Measurements from ENCODE around the gene PPP2R3A. TPM values are rescaled to one million over a fixed set of nuclear protein-coding genes. Genes with fewer than 3 reads are reported as not detected.

PPP2R3A gene
- total and polyA plus RNA-seq, 2 donors (not counting 1 experiment from before 2014, with no cell fraction given) = 17.5 to 18.3 TPM

DNA sequence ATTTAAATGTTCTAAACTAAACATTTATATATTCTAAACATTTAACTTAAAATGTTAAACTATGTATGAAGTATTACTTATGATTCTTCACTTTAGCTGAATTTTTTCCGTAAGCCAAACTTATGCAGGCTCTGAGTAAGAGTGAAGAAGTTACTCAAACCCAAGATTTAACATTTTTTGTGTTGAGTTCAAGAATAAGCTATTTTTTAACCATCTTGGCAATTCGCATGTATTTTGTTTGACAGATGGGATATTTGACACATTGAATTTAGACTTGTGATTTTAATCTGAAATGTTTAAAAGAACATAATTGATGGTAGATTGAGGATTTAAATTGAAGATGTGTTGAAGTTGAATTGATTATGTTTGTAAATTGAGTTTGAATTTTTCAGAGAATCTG, 14.6 kb upstream of the PPP2R3A start:
- TF ChIP-seq, protein P1, sequence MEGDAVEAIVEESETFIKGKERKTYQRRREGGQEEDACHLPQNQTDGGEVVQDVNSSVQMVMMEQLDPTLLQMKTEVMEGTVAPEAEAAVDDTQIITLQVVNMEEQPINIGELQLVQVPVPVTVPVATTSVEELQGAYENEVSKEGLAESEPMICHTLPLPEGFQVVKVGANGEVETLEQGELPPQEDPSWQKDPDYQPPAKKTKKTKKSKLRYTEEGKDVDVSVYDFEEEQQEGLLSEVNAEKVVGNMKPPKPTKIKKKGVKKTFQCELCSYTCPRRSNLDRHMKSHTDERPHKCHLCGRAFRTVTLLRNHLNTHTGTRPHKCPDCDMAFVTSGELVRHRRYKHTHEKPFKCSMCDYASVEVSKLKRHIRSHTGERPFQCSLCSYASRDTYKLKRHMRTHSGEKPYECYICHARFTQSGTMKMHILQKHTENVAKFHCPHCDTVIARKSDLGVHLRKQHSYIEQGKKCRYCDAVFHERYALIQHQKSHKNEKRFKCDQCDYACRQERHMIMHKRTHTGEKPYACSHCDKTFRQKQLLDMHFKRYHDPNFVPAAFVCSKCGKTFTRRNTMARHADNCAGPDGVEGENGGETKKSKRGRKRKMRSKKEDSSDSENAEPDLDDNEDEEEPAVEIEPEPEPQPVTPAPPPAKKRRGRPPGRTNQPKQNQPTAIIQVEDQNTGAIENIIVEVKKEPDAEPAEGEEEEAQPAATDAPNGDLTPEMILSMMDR (conservative IDR thresholded peaks at IDR 0.05 in 1 of 2, IDR thresholded peaks at IDR 0.05 in 1 of 2; ENCODE audit: low read depth in 1 of 2, low read length in 2 of 2) = no peak
- TF ChIP-seq EZH2 (IDR thresholded peaks at IDR 0.05; ENCODE audit: low read length, missing control alignments) = no peak
- H3K9me3 ChIP-seq (ENCODE audit: control insufficient read depth, insufficient read depth, low read depth, low read length) = no peaks in the 10 kb centered on the region

DNA sequence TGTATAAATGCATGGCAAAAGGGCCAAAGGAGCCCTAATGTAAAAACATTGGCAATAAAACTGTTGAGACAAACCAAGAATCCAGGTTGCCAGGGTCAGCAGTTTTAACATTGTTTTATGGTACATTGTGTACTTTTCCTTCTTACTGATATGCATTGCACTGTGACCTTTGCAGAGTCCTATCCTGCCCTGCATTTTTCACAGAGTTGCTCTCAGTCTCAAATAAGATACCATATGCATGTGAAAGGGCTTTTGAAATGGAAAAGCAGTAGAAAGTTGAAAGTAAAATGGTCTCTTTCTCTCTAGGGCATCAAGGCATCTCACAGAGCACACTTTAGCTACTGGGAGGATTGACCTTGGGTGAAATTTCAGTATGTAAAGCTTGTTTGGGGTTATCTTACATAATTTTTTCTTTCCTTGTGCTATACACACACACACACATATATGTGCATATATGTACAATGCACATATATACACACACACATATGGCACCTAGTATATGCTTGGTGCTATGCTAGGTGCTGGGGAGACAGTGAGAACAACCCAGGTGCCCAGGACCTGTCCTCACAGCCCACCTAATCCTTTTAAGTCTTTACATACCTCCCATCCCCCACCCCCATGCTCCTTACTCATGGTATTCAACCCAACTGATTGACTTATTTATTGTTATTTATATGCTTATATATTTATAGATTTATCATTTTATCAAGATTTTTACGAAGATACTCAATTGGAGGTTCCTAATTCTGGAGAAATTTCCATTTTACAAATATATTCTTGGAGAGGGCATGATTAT, 1.2 kb upstream of the PPP2R3A start:
- Histone ChIP-seq H2AFZ (ENCODE audit: low read length) (no peak overlapping the region), H3K4me2 (ENCODE audit: extremely low read depth, insufficient read depth, low read length) (no peak overlapping the region), H3K27ac (ENCODE audit: insufficient read depth, low read length) (no peak overlapping the region)

More for the DNA sequence above, 14.6 kb upstream of the PPP2R3A start:
- no peaks in the 10 kb centered on the region for H3K4me1 ChIP-seq (ENCODE audit: control insufficient read depth, extremely low read depth, insufficient read depth, low read length)
- H3K27ac ChIP-seq (ENCODE audit: insufficient read depth, low read length) = no peak overlapping the region
- no peaks in the 10 kb centered on the region for H3K79me2 ChIP-seq (ENCODE audit: control insufficient read depth, insufficient read depth, low read length)
- H3K36me3 ChIP-seq (ENCODE audit: control insufficient read depth, insufficient read depth, low read length) = no peaks in the 10 kb centered on the region
- peaks cover 3% of the 10 kb centered on the region for H3K27me3 ChIP-seq (ENCODE audit: control insufficient read depth, insufficient read depth, low read length)
- no peak overlapping the region for H3K9ac ChIP-seq (ENCODE audit: insufficient read depth, low read length)
- no peak overlapping the region for H3K4me3 ChIP-seq (replicated peaks in 1 of 4; ENCODE audit: control extremely low read depth in 1 of 4, insufficient read depth in 1 of 4, low read depth in 3 of 4, low read length in 4 of 4)
- no peaks in the 10 kb centered on the region for H4K20me1 ChIP-seq (ENCODE audit: control insufficient read depth, extremely low read depth, insufficient read depth, low read length)
- H3K4me2 ChIP-seq (ENCODE audit: extremely low read depth, insufficient read depth, low read length) = no peak overlapping the region
- no peak overlapping the region for H2AFZ ChIP-seq (ENCODE audit: low read length)
- DNase-seq (ENCODE audit: low read depth in 2 of 2) = no peak

DNA sequence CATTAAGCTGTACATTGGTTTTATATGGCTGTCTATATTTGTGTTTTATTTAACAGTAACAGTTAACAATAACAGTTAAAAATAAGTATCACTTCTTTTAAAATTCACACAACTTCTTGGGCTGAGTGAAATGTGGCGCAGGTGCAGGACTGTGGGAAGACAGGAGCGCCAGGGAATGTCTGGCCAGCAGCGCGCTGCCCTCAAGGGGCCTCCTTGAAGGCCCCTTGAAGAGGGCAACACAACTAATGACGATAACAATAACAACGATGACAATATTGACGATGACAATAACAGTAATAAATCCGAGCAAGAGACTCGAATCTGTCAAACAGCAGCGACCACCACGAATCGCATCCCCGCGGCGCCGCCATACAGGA, 411 bp upstream of the PPP2R3A start:
- Histone ChIP-seq H3K4me3 (replicated peaks in 1 of 4; ENCODE audit: control extremely low read depth in 1 of 4, insufficient read depth in 1 of 4, low read depth in 3 of 4, low read length in 4 of 4) (peak overlapping the region; percentile 47 to 56 (median 50)), H4K20me1 (ENCODE audit: control insufficient read depth, extremely low read depth, insufficient read depth, low read length) (no peaks in the 10 kb centered on the region), H3K4me1 (ENCODE audit: control insufficient read depth, extremely low read depth, insufficient read depth, low read length) (peaks cover 8% of the 10 kb centered on the region), H2AFZ (ENCODE audit: low read length) (peak overlapping the region; percentile 86), H3K27me3 (ENCODE audit: control insufficient read depth, insufficient read depth, low read length) (no peaks in the 10 kb centered on the region), H3K9me3 (ENCODE audit: control insufficient read depth, insufficient read depth, low read depth, low read length) (no peaks in the 10 kb centered on the region), H3K4me2 (ENCODE audit: extremely low read depth, insufficient read depth, low read length) (peak overlapping the region; percentile 37), H3K79me2 (ENCODE audit: control insufficient read depth, insufficient read depth, low read length) (peaks cover 37% of the 10 kb centered on the region), H3K36me3 (ENCODE audit: control insufficient read depth, insufficient read depth, low read length) (no peaks in the 10 kb centered on the region), H3K27ac (ENCODE audit: insufficient read depth, low read length) (no peak overlapping the region), H3K9ac (ENCODE audit: insufficient read depth, low read length) (no peak overlapping the region)
- no peak for TF ChIP-seq EZH2 (IDR thresholded peaks at IDR 0.05; ENCODE audit: low read length, missing control alignments)
- TF ChIP-seq, protein P1 (conservative IDR thresholded peaks at IDR 0.05 in 1 of 2, IDR thresholded peaks at IDR 0.05 in 1 of 2; ENCODE audit: low read depth in 1 of 2, low read length in 2 of 2) = no peak
- peak in 1 of 2 donors; percentile 70 for DNase-seq (ENCODE audit: low read depth in 2 of 2)

More for the DNA sequence above, 1.2 kb upstream of the PPP2R3A start:
- H4K20me1 ChIP-seq (ENCODE audit: control insufficient read depth, extremely low read depth, insufficient read depth, low read length) = no peaks in the 10 kb centered on the region
- no peaks in the 10 kb centered on the region for H3K27me3 ChIP-seq (ENCODE audit: control insufficient read depth, insufficient read depth, low read length)
- H3K36me3 ChIP-seq (ENCODE audit: control insufficient read depth, insufficient read depth, low read length) = no peaks in the 10 kb centered on the region
- TF ChIP-seq, protein P1 (conservative IDR thresholded peaks at IDR 0.05 in 1 of 2, IDR thresholded peaks at IDR 0.05 in 1 of 2; ENCODE audit: low read depth in 1 of 2, low read length in 2 of 2) = no peak
- no peak for TF ChIP-seq EZH2 (IDR thresholded peaks at IDR 0.05; ENCODE audit: low read length, missing control alignments)
- H3K4me3 ChIP-seq (replicated peaks in 1 of 4; ENCODE audit: control extremely low read depth in 1 of 4, insufficient read depth in 1 of 4, low read depth in 3 of 4, low read length in 4 of 4) = no peak overlapping the region
- no peaks in the 10 kb centered on the region for H3K9me3 ChIP-seq (ENCODE audit: control insufficient read depth, insufficient read depth, low read depth, low read length)
- H3K79me2 ChIP-seq (ENCODE audit: control insufficient read depth, insufficient read depth, low read length) = peaks cover 30% of the 10 kb centered on the region
- no peak for DNase-seq (ENCODE audit: low read depth in 2 of 2)
- H3K9ac ChIP-seq (ENCODE audit: insufficient read depth, low read length) = no peak overlapping the region
- peaks cover 8% of the 10 kb centered on the region for H3K4me1 ChIP-seq (ENCODE audit: control insufficient read depth, extremely low read depth, insufficient read depth, low read length)

Data from fibroblast of lung (primary cell).